Measurements from ENCODE around the gene EXPH5. TPM values are rescaled to one million over a fixed set of nuclear protein-coding genes. Genes with fewer than 3 reads are reported as not detected.
"Not testable (repeated sequence)": the region's sequence is repeated elsewhere in the genome, so short reads cannot be mapped to it uniquely, and the experiment has no call there.

Gene EXPH5
- 10 to 100 TPM in 1 of 2 donors, 1 to 10 TPM in 1; 5.6 to 11.8 TPM for total RNA-seq

DNA sequence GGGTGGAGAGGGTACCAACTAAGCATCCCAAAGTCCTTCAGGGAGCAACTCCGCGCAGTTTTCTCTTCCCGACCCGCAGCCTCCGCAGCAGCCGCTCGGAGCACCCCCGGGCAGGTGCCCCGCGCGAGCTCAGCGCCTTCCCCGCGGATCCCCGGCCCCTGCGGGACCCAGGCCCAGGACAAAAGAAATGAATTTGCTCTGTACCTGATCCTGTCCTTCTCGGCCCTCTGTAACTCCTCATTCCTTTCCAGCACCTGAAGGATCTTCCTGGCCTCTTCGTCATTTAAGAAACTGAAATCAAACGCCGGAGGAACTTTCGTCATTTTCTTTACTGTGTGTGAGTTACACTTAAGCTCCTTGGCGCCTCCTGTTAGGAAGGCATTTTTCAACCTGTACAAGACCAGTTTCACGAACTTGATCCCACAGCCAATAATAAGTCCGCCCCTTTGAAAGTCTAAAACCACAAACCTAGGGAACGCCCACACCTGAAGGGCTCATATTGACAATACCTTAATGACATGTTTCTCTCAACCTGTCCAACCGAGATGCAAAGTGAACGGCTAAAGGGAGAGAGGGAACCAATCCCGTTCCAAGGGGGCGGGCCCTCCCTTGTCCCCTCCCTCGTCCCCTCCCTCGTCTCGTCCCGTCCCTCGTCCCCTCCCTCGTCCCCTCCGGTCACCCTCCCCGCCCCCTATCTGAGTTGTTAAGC is at the start of gene EXPH5:
EXPH5 (minus strand) TSS at position 555 of the 709 bp plus-strand sequence; CDS start at position 323, 232 bp downstream.
- Mint-ChIP-seq H3K27ac (peak within 1 kb of the TSS; percentile 93 to 95), H3K36me3 (peaks cover 8 to 13% of the 10 kb centered on the region in 2 donors), H3K9me3 (no peaks in the 10 kb centered on the region)
- DNase-seq (ENCODE audit: low spot score in 2 of 2) (peak; percentile 84 to 86), ATAC-seq (peak; percentile 97 to 98)

GRCh38 chr11:108641752-108642151 is 48.2 kb upstream of the EXPH5 start:
- not testable (repeated sequence) for H3K36me3 Mint-ChIP-seq; H3K9me3 Mint-ChIP-seq; ATAC-seq; DNase-seq (ENCODE audit: low spot score in 2 of 2); H3K27ac Mint-ChIP-seq

DNA sequence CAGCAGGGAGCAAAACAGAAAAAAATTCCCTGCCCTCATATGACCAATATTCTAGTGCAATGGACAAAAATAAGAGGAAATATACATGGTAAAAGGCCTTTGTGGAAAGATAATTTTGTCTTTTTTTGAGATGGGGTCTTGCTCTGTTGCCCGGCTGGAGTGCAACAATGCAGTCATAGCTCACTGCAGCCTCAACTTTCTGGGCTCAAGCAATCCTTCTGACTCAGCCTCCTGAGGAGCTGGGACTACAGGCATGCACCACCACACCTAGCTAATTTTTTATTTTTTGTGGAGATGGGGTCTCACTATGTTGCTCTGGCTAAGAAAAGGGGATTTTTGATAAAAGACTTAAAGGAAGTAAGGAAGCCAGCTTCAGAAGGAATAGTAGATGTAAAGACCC is 45.6 kb upstream of the EXPH5 start:
- Mint-ChIP-seq H3K27ac (no peak overlapping the region), H3K9me3 (no peaks in the 10 kb centered on the region), H3K36me3 (no peaks in the 10 kb centered on the region)
- no peak for ATAC-seq
- DNase-seq (ENCODE audit: low spot score in 2 of 2), result no peak

- Mint-ChIP-seq H3K36me3 (no peaks in the 10 kb centered on the region), H3K27ac (no peak overlapping the region), H3K9me3 (no peaks in the 10 kb centered on the region)
- no peak for DNase-seq (ENCODE audit: low spot score in 2 of 2)
- ATAC-seq, result no peak
Observed at GRCh38 chr11:108636222-108636621, 42.7 kb upstream of the EXPH5 start.

DNA sequence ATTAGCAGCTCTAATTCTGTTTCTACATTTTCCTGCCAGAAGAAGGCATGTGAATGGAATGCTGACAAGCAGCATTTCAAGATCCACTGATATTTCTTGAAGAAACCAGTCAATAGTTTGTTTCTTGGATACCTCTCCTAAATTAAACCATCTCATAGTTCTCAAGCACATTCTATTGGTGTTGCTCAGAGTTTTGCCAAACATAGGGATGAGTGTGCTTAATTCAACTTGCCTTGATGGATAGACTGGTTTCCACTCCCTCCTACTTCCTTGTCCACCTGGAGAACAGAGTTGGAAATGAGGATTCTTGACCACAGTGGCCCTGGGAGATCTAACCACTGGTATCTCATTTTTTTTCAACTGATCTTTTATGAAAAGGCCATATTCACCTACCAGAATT is 41.5 kb upstream of the EXPH5 start:
- no peaks in the 10 kb centered on the region for H3K36me3 Mint-ChIP-seq
- H3K27ac Mint-ChIP-seq, result no peak overlapping the region
- no peaks in the 10 kb centered on the region for H3K9me3 Mint-ChIP-seq
- ATAC-seq, result no peak
- no peak for DNase-seq (ENCODE audit: low spot score in 2 of 2)

DNA sequence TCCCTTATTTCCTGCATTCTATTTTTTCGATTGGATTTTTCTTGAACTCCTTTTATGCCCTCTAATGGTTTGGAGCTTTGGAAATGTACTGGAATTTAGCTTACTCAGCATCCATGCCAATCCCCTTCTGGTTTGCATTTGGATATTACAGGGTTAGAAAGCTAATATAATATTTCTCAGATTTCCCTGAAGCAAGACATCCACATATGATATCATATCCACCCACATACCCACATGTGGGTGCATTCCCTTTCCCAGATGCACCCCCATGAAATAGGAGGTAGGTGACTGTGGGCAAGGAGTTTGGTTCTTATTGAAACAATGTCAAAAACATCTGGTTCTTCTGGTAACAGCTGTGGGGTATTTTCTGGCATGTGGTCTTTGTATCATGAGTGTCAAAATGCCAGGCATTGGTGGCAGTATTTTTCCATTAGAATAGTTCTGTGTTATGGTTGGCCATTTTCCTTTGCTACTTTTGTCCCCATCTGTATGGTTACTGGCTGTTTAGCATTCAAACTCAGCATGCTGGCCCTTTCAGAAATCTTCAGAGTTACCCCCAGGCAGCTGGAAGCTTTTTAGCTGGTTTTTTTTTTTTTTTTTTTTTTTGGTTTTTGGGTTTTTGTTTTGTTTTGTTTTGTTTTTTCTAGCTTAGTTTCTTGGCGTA is 38.6 kb upstream of the EXPH5 start:
- ATAC-seq (no peak), DNase-seq (ENCODE audit: low spot score in 2 of 2) (no peak)
- Mint-ChIP-seq H3K9me3 (no peaks in the 10 kb centered on the region), H3K27ac (no peak overlapping the region), H3K36me3 (no peaks in the 10 kb centered on the region)

GRCh38 chr11:108629274-108629673 is 35.7 kb upstream of the EXPH5 start:
- Mint-ChIP-seq H3K36me3 (no peaks in the 10 kb centered on the region), H3K9me3 (peaks cover 0 to 7% of the 10 kb centered on the region in 2 donors), H3K27ac (no peak overlapping the region)
- no peak for DNase-seq (ENCODE audit: low spot score in 2 of 2)
- ATAC-seq, result no peak

DNA sequence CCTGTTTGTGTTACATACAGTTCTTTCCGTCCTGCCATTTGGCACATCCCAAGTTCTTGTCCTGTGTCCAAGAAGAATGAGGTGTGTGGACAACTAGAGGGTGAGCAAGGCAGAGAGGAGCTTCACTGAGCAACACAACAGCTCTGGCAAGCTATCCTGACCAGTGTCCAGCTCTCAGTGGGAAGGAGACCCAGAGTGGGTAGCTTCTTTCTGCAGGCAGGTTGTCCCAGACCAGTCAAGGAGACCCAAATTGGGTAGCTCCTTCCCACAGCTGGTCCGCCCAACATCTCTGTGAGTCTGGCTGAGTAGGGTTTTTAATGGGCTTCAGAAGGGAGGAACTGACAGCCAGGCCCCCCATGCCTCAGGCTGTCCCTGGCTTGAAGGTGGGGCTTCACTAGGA is 35.2 kb upstream of the EXPH5 start:
- Mint-ChIP-seq H3K36me3 (no peaks in the 10 kb centered on the region), H3K27ac (no peak overlapping the region), H3K9me3 (peaks cover 0 to 7% of the 10 kb centered on the region in 2 donors)
- DNase-seq (ENCODE audit: low spot score in 2 of 2) (no peak), ATAC-seq (no peak)

- Mint-ChIP-seq H3K9me3 (peaks cover 0 to 7% of the 10 kb centered on the region in 2 donors), H3K27ac (no peak overlapping the region), H3K36me3 (no peaks in the 10 kb centered on the region)
- DNase-seq (ENCODE audit: low spot score in 2 of 2) (no peak), ATAC-seq (no peak)
Observed at GRCh38 chr11:108628326-108628725, 34.8 kb upstream of the EXPH5 start.

DNA sequence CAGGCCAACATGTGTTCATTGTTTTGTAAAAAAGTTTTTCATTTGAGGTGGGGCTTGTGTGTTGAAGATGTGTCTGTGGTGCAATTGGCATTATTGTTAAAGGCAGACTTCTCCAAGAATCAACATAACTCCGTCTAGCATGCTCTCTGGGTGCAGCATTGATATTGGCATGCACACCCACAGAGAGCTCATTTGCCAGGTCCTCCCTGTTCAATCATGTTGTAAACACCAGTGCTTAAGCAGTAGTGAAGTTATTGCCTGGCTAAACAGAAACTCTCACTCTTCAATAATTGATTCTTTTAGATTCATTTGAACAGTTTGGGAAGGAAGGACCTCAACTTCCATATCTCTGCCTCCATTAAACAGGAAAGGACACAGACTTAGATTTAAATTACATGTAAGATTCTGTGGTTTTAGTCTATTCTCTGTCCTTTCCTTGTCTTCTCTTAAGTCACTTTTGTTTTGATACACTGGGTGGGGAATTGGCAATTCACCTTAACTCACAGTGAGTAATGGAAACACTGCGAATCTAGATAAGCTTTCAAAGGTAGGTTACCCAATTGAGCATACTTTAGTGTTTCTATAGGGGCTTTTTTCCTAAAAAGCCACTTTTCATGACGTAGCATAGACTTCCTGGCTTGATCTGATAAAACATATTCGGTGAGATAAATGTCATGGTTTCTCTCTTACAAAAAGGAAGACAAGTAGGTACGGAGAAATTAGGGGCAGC is 30.8 kb upstream of the EXPH5 start:
- Mint-ChIP-seq H3K9me3 (peaks cover 0 to 7% of the 10 kb centered on the region in 2 donors), H3K27ac (peak overlapping the region; percentile 7 to 16), H3K36me3 (no peaks in the 10 kb centered on the region)
- DNase-seq (ENCODE audit: low spot score in 2 of 2), result no peak
- peak; percentile 44 to 73 for ATAC-seq

GRCh38 chr11:108622341-108622740 is 28.8 kb upstream of the EXPH5 start:
- Mint-ChIP-seq H3K36me3 (no peaks in the 10 kb centered on the region), H3K9me3 (peaks cover 0 to 7% of the 10 kb centered on the region in 2 donors), H3K27ac (no peak overlapping the region)
- no peak for ATAC-seq
- DNase-seq (ENCODE audit: low spot score in 2 of 2), result no peak

DNA sequence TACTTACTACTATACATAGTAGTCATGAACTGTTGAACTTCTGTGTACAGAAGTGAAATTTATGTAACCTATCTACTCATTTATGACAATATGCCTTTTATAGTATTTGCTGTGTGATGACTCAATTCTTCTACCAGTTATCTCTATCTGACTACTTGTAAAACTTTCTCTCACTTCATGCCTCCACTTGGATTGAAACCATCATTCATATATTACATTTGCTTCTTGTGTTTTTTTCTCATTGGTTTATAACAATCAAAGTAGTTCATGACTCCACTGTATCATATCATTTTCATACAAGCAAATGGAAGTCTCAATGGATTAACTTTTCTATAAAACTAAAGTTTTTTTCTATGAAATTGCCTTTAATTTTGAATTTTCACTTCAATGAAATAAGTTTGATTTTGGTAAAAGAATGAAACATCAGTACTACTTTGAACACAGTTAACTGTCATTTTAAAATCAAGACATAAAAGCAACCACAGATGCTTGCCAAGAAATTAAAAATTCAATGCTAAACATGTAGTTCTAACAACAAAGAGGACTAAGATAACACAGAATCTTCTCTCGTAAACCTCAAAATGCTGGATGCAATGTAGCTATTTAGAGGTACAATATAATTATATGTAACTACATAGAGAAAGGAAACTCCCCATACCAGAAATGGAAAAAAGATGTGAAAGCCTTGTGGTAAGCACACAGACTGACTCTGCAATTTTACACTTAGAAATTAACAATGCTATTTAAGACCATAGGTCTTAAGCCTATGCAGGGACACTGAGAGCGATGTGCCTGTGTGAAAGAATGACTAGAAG is 27.6 kb upstream of the EXPH5 start:
- ATAC-seq (peak; percentile 75 to 93), DNase-seq (ENCODE audit: low spot score in 2 of 2) (no peak)
- Mint-ChIP-seq H3K36me3 (no peaks in the 10 kb centered on the region), H3K27ac (peak overlapping the region in 1 of 2 donors; percentile 58), H3K9me3 (peaks cover 0 to 7% of the 10 kb centered on the region in 2 donors)

GRCh38 chr11:108618529-108618928 is 25.0 kb upstream of the EXPH5 start:
- no peak overlapping the region for H3K27ac Mint-ChIP-seq
- DNase-seq (ENCODE audit: low spot score in 2 of 2) (no peak), ATAC-seq (no peak)
- H3K9me3 Mint-ChIP-seq, result no peaks in the 10 kb centered on the region
- H3K36me3 Mint-ChIP-seq, result no peaks in the 10 kb centered on the region

GRCh38 chr11:108617055-108617454 is 23.5 kb upstream of the EXPH5 start:
- Mint-ChIP-seq H3K9me3 (no peaks in the 10 kb centered on the region), H3K27ac (no peak overlapping the region), H3K36me3 (no peaks in the 10 kb centered on the region)
- no peak for ATAC-seq
- DNase-seq (ENCODE audit: low spot score in 2 of 2), result no peak

- DNase-seq (ENCODE audit: low spot score in 2 of 2) (no peak), ATAC-seq (no peak)
- Mint-ChIP-seq H3K36me3 (no peaks in the 10 kb centered on the region), H3K9me3 (no peaks in the 10 kb centered on the region), H3K27ac (no peak overlapping the region)
Observed at GRCh38 chr11:108616549-108616948, 23.0 kb upstream of the EXPH5 start.

- no peaks in the 10 kb centered on the region for H3K36me3 Mint-ChIP-seq
- no peaks in the 10 kb centered on the region for H3K9me3 Mint-ChIP-seq
- peak overlapping the region in 1 of 2 donors; percentile 33 for H3K27ac Mint-ChIP-seq
- DNase-seq (ENCODE audit: low spot score in 2 of 2) (no peak), ATAC-seq (no peak)
Observed at GRCh38 chr11:108614086-108614485, 20.5 kb upstream of the EXPH5 start.
